Measurements from ENCODE around the gene PNPLA6. TPM values are rescaled to one million over a fixed set of nuclear protein-coding genes. Genes with fewer than 3 reads are reported as not detected.
A peak's percentile ranks its signal among the peaks of the same experiment; 100 is the strongest.
"Not testable (repeated sequence)": the region's sequence is repeated elsewhere in the genome, so short reads cannot be mapped to it uniquely, and the experiment has no call there.

Gene PNPLA6
- total RNA-seq, 3 donors from 2014 or later, result 85.7 to 136 (median 121) TPM

- H3K9me3 ChIP-seq, result no peaks in the 10 kb centered on the region
- H3K36me3 ChIP-seq (ENCODE audit: low read depth), result no peaks in the 10 kb centered on the region
- H3K4me1 ChIP-seq (ENCODE audit: low read depth), result no peaks in the 10 kb centered on the region
- intact Hi-C loops (cut with DNase I, micrococcal nuclease), result no loop called here
- TF ChIP-seq CTCF (IDR thresholded peaks at IDR 0.05), result no peak
- ATAC-seq (no peak), DNase-seq (no peak)
- no peak overlapping the region for H3K4me3 ChIP-seq
Measured at GRCh38 chr19:7529610-7530490, 5.7 kb upstream of the PNPLA6 start.

GRCh38 chr19:7533281-7533885, 2.1 kb upstream of the PNPLA6 start:
- TF ChIP-seq CTCF (IDR thresholded peaks at IDR 0.05), result no peak
- intact Hi-C loops (cut with DNase I, micrococcal nuclease), result no loop called here
- Histone ChIP-seq H3K4me3 (peak overlapping the region; percentile 73), H3K9me3 (no peaks in the 10 kb centered on the region), H3K36me3 (ENCODE audit: low read depth) (no peaks in the 10 kb centered on the region), H3K4me1 (ENCODE audit: low read depth) (peaks cover 6% of the 10 kb centered on the region)
- ATAC-seq (peak; percentile 11), DNase-seq (peak in 2 of 3 donors; percentile 62 to 80)

- intact Hi-C loops (cut with DNase I, micrococcal nuclease), result no loop called here
- DNase-seq (peak; percentile 92 to 94 (median 92)), ATAC-seq (peak; percentile 73)
- Histone ChIP-seq H3K9me3 (no peaks in the 10 kb centered on the region), H3K4me1 (ENCODE audit: low read depth) (peaks cover 6% of the 10 kb centered on the region), H3K36me3 (ENCODE audit: low read depth) (no peaks in the 10 kb centered on the region), H3K4me3 (peak overlapping the region; percentile 73)
- no peak for TF ChIP-seq CTCF (IDR thresholded peaks at IDR 0.05)
Measured at GRCh38 chr19:7533925-7534480, 1.5 kb upstream of the PNPLA6 start.

GRCh38 chr19:7534531-7535046, 928 bp upstream of the PNPLA6 start:
- peaks cover 6% of the 10 kb centered on the region for H3K4me1 ChIP-seq (ENCODE audit: low read depth)
- H3K36me3 ChIP-seq (ENCODE audit: low read depth), result no peaks in the 10 kb centered on the region
- intact Hi-C loops (cut with DNase I, micrococcal nuclease), result no loop called here
- ATAC-seq (peak; percentile 25), DNase-seq (peak in 2 of 3 donors; percentile 62 to 68)
- peak overlapping the region; percentile 73 for H3K4me3 ChIP-seq
- H3K9me3 ChIP-seq, result no peaks in the 10 kb centered on the region
- TF ChIP-seq CTCF (IDR thresholded peaks at IDR 0.05), result no peak

- intact Hi-C loops (cut with DNase I, micrococcal nuclease), result no loop called here
- TF ChIP-seq CTCF (IDR thresholded peaks at IDR 0.05), result no peak
- no peaks in the 10 kb centered on the region for H3K9me3 ChIP-seq
- DNase-seq (peak in 1 of 3 donors; percentile 35), ATAC-seq (no peak)
- peak overlapping the region; percentile 73 for H3K4me3 ChIP-seq
- no peaks in the 10 kb centered on the region for H3K36me3 ChIP-seq (ENCODE audit: low read depth)
- H3K4me1 ChIP-seq (ENCODE audit: low read depth), result peaks cover 6% of the 10 kb centered on the region
Measured at GRCh38 chr19:7535998-7536695, 630 bp downstream of the PNPLA6 start.

- ATAC-seq; intact Hi-C loops (cut with DNase I, micrococcal nuclease); H3K4me3 ChIP-seq; H3K36me3 ChIP-seq (ENCODE audit: low read depth); DNase-seq; H3K4me1 ChIP-seq (ENCODE audit: low read depth); H3K9me3 ChIP-seq: not testable (repeated sequence)
Measured at GRCh38 chr19:7538990-7539389, 3.5 kb downstream of the PNPLA6 start.
